ENCODE results near the gene BRD2.
A peak's percentile ranks its signal among the peaks of the same experiment; 100 is the strongest.

- TF ChIP-seq CTCF (IDR thresholded peaks at IDR 0.05; ENCODE audit: insufficient read depth, low read length) (no peak), POLR2AphosphoS5 (IDR thresholded peaks at IDR 0.05; ENCODE audit: low read depth) (peak; percentile 99)
Observed at GRCh38 chr6:32971581-32972352, 3.4 kb downstream of the BRD2 start.

All from HL-60 (cell line).